NCI-H2227 (cell line): Measurements from ENCODE around the gene PDCD1.

Experiments used
- DNase-seq: peaks from one replicate; lab custom pipeline; 2025; ENCODE audit not compliant: unreplicated experiment; lab: John Stamatoyannopoulos, UW

The PDCD1 gene

DNA sequence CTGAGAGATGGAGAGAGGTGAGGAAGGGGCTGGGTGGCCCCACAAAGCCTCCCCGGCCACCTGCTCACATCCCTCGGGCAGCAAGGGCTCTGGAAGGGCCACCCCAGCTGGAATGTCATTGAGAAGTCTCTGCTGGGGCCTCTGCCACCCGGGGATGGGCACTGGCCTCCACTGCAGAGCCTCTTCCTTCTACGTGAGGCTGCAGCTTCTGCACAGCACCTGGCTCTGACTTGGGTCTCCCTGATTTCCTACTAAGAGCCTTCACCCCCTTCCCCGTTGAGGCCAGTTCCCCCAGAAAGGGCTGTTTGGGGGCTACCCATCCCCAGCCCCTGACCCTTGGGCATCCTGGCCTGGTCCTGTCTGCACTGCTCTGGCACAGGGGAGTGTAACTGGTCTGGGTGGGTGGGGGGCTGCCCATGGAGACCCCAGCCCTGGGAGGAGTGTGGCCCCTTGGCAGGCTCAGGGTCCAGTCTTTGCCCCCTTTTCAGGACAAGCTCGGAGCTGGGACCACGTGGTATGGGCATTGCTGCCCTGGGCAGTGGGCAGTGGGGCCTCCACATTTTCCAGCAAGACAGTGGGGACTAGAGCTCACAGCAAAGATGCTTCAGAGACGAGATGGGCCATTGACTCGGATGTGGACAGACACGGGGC lies 5.6 kb downstream of the PDCD1 start:
- no peak for DNase-seq

DNA sequence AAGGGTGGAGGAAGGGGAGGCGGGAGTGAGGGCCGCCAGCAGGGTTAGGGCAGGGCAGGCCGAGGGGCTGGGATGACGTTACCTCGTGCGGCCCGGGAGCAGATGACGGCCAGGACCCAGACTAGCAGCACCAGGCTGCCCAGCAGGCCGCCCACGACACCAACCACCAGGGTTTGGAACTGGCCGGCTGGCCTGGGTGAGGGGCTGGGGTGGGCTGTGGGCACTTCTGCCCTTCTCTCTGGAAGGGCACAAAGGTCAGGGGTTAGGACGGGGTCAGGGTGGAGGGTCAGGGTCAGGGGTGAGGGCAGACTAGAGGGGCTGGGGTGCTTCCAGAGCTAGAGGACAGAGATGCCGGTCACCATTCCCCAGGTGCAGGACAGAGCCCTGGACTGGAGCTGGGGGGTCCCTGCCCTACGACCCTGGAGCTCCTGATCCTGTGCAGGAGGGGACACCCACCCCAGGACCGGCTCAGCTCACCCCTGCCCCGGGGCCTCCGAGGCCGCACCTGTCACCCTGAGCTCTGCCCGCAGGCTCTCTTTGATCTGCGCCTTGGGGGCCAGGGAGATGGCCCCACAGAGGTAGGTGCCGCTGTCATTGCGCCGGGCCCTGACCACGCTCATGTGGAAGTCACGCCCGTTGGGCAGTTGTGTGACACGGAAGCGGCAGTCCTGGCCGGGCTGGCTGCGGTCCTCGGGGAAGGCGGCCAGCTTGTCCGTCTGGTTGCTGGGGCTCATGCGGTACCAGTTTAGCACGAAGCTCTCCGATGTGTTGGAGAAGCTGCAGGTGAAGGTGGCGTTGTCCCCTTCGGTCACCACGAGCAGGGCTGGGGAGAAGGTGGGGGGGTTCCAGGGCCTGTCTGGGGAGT lies 6.3 kb downstream of the PDCD1 start:
- no peak for DNase-seq

DNA sequence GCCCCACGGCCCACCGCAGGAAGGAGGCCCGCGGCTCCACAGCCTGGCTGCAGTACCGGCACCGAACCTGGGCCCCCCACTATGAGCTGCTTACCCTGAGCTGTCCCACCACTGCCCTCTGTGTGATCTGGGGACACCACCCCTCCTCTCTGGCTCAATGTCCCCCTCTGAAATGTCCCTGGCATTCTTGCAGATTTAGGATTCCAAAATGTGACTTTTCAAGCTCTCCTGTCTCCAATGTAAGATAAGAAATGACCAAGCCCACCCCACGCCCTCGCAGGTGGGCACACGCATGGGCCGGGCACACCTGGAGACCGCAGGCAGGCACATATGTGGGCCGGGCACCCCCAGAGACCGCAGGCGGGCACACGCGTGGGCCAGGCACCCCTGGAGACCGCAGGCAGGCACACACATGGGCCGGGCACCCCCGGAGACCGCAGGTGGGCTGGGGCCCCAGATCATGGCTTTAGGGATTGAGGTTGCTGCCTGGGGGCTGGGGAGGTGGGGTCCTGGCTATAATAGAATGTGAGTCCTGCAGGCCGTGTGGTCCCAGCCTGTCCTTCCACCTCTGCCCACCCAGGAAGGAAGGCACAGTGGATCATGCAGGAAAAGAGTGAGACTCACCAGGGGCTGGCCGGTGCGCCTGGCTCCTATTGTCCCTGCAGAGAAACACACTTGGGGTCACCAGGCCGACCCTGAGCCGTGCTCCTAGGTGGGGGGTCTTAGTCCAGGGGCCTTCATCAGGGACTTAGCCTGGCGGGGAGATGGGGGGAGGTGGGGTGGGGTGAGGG lies 7.2 kb downstream of the PDCD1 start:
- no peak for DNase-seq

DNA sequence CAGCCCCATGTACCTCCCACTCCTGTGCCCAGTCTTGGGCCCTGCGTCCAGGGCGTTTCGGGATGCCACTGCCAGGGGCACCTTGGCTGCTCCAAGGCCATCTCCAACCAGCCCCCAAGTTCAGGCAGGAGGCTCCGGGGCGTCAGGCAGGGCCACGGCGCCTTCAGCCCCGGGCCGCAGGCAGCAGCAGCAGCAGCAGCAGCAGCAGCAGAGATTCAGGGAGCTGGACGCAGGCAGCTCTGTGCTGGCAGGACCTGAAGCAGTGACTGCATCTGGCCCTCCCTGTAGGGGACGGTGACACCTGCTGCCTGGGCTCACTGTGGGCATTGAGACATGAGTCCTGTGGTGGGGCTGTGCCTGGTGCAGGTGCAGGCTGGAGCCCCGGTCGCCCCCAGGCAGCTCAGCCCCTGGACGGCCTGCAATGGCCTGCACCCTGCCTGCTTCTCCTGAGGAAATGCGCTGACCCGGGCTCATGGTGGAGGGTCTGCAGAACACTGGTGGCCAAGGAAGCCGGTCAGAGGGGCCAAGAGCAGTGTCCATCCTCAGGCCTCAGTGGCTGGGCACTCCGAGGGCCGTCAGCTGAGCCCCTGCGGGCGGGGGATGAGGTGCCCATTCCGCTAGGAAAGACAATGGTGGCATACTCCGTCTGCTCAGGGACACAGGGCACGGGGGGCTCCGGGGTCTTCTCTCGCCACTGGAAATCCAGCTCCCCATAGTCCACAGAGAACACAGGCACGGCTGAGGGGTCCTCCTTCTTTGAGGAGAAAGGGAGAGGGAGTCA lies 8.0 kb downstream of the PDCD1 start:
- DNase-seq = no peak

DNA sequence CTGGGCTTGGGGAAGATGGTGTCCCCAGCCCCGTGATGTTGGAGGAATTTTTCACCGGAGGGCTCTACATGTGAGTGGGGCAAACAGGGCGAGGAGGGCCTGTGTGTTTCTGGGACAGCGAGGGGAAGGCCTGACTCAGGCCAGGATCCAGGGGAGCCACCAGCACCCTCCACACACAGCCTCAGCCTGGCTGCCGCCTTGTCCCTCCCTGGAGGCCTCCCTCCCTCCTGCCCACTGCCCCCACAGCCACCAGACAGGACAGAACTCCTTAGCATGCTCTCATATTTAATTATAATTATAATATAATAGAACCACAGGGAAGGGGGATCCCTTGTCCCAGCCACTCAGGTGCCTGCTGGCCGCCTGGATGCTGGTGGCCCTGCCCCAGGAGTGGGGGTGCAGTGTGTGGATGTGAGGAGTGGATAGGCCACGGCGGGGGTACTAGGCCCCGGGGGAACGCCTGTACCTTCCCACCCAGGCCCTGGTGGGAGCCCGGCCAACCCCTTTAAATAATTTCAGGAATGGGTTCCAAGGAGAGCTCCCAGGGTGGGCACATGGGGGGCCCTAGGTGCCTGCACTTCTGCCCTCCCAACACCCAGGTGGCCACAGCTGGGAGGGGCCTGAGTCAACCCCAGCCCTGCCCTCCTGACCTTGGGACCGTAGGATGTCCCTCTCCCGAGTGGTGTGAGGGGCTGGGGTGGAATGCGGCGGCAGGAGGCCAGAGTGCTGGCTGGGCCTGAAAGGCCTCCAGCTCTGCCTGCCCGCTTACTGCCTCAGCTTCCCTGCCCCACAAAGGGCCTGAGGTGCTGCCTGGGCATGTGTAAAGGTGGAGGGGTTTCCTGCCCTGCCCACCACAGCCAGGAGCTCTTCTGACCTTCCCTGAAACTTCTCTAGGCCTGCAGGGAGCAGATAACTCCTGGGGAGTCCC lies 8.8 kb downstream of the PDCD1 start:
- DNase-seq = no peak

DNA sequence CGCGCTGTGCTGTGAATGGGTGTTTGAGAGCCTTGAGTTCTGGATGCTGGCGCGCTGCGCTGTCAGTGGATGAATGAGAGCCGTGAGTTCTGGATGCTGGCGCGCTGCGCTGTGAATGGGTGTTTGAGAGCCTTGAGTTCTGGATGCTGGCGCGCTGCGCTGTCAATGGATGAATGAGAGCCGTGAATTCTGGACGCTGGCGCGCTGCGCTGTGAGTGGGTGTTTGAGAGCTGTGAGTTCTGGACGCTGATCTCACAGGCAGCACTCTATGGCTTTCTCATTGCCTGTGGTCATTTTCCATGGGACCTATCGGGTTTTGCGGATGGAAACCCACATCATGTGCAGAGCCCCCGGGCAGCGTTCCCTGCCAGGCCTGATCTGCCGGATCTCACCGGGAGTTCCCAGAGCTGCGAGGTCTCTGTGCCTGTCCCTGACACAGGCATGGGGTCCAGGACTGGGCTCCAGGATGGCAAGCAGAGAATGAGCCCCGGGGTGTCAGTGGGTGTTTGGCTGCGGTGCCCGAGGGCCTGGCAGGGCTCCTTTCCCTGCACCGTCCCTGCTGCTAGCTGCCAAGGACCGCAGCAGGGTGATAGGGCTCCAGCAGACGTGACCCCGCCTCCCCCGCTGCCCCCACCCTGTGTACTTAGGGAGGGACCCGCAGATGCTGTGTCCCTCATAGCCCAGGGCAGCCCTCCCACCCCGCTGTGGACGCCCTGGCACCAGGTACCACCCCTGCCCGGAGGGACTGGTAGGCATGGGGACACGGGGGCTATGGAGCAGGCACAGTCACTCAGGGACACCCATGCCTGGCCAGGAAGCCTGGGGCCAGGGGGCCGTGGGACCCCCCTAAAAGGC lies 9.7 kb downstream of the PDCD1 start:
- DNase-seq = no peak

DNA sequence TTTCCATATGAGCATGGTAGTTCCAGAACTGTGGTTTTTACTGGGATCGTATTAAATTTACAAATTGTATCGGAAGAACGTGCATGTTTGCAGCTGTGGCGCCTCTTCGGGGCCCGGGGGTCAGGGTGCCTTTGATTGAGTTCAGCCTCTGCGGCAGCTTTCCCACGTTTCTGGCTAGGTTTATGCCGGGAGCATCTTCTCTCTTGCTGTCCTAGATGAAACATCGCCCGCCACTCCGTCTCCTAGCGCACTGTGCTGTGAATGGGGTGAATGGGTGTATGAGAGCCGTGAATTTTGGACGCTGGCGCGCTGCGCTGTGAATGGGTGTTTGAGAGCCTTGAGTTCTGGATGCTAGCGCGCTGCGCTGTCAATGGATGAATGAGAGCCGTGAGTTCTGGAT lies 12.3 kb downstream of the PDCD1 start:
- DNase-seq = no peak

DNA sequence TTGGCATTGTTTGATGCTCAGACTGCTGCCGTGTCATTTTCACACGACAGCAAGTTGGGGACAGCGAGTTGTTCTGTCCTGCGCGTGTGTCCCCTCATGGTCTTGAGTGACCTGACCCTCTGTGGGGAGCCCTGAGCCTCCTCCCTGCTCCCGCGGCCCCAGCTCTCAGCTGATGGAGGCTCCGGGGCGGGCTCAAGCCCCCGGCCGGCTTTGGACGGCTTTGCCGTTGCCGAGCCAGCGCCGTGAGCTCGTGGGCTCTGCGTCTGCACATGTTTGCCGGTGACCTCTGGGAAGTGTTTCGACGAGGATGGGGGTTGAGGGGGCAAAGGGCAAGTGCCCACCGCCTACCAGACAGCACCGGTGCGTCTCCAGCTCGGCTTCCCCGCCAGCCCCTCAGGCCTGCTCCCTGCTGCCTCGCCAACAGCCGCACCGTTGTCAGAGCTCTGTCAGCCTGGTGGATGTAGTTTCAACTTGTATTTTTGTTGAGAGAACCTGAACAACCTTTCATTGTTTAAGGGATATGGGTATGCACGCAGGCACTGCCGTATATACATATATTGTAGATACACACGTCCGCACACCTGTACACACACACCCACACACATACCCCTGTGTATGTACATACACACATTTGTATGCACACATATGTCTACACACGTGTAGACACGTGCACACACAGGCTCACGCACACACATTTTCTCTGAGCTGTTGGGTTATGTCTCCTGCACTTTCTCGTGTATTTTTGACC lies 13.7 kb downstream of the PDCD1 start:
- DNase-seq = no peak

DNA sequence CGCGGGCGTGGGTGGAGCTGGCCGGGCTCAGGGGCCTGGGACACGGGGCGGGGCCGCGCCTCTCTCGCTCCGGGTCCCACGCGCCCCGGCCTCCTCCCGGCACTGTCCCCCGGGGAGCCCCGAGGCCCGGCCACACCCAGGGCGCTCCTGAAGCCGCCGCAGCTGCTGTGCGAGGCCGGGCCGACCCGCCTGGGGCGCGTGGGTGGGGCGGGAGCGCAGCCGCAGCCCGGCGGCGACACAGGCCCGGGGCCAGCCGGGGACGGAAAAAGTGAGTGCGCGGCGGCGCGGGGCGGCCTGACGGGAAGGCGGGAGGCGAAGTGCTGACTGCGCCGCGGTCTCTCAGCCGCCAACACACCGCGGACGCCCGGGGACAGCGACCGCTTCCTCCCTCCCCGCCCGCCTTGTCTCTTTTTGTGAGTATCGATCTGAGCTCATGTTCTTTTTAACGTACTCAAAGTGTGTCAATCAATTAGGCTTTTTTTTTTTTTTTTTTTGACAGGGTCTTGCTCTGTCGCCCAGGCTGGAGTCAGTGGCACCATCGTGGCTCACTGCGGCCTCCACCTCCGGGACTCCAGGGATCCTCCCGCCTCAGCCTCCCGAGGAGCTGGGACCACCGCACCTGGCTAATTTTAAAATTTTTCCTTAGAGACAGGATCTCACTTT lies 14.5 kb downstream of the PDCD1 start:
- peak; percentile 64 for DNase-seq

DNA sequence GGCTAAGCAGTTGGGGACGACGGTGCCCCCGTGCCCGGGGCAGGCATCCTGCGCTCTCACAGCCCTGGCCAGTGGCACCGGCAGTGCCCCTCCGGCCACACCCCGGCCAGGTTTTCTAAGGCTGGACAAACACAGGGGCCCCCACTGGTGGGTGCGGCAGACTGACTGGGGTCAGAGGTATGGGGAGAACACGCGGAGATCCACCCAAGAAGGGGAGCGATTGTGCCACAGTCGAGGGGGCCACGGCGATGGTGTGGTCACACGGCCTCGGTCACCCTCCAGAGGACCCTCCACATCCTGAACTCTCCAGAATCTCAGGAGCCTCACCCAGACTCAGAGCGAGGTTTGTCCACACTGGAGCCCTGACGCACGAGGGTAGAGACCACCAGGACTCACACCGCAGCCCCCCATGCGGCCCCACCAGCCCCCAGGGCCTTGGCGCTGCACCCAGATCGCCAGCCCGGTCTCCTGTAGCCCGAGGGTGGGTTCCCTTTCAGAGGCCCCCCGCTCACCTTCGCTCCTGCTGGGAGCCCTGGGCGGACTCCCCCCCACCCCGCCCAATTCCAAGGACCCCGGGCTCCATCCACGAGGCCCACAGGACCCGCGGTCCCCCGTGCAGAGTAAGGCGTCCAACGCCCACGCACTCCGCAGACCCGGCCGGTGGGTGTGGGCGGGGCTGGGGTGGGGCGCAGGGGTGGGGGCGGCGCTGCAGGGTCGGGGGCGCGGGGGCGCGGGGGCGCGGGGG lies 15.2 kb downstream of the PDCD1 start:
- DNase-seq = no peak

DNA sequence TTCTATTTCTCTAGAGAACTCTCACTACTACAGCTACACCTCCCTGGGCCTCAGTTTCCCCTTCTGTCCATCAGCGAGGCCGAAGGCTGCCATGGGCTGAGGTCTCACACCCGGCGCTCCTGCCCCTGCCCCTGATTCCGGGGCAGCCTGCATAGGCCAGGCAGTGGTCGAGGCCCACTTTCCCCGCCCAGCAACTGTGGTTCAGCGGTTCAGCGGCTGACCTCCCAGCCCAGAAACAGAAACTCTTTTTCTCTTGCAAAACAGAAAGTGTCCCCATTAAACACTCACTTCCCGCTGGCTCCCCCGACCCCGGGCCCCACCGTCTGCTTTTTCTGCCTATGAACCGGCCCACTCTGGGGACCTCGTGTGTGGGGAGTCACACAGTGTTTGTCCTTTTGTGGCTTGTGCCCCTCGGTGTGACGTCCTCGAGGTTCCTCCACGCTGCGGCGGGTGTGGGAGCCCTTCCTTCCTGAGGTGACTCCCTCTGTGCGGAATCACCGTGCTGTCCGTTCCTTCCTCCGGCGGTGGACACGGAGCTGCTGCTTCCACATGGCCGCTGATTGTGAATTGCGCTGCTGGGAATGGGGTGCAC lies 16.0 kb downstream of the PDCD1 start:
- DNase-seq = no peak

DNA sequence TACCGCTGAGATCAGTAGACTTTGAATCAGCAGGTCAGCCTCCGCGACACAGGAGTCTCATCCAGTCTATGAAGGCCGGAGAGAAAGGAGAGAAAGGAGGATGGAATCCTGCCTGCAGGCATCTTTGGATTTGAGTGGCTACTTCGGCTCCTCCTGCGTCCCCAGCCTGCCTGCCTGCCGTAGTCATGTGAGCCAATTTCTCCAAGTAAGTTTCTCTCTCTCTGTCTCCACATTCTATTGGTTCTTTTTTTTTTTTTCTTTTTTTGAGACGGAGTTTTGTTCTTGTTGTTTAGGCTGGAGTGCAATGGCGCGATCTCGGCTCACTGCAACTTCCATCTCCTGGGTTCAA lies 16.7 kb downstream of the PDCD1 start:
- no peak for DNase-seq

DNA sequence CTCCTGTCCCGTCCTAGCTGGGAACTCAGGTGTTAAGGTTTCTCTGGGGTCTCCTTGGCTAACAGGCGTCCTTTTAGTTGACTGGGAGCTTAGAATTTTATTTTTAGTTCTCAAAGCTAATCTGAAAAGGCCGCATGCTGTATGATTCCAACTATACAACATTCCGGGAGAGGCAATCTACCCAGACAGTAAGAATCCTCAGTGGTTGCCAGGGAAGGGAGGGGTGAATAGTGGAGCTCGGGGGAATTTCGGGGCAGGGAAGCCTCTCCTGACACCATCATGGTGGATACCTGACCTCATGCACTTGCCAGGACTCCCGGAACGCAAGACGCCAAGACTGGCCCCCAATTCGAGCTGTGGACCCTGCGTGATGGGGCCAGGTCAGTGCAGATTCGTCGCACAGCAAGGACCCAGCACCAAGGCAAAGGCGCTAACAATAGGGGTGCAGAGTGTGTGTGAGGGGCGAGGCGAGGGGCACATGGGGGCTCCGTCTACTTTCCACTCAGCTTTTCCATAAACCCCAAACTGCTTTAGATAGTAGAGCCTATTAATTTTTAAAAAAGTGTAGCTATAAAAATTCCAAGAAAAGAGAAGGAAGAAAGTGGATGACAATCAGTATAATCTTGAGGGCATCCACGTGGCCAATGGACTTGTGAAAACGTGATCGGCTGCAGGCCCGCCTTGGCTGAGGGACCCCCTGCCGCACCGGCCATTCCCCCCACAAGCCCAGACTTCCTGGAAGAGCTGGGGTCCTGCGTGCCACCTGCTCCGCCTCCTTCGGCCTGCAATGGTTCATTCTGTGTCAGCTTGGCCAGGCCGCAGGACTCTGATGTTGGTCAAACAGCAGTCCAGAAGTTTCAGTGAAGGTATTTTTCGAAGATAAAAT lies 17.3 kb downstream of the PDCD1 start:
- DNase-seq = no peak

DNA sequence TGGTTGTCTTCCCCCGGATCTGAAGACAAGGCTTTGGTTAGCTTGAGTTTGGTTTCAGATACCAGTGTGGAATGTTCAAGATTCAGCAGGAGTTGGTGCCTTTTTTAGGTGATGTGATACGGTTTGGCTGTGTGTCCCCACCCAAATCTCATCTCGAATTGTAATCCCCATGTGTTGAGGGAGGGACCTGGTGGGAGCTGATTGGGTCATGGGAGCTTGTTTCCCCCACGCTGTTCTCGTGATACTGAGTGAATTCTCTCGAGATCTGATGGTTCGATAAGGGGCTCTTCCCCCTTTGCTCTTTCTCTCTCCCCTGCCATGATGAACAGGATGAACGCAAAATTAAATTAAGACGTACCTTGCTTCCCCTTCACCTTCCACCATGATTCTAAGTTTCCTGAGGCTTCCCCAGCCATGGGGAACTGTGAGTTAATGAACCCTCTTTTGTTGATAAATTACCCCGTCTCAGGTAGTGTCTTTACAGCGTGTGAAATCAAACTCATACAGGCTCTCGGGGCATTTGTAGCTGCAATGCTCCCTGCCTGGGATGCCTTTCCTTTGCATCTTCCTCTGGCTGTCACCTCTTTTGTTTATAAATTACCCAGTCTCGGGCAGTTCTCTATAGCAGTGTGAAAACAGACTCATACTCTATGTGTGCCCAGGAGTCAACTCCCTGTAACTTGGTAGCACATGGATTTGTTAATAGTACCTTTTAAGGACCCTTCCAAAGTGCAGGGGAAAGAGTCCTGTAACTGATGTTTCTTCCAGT lies 21.3 kb downstream of the PDCD1 start:
- no peak for DNase-seq

DNA sequence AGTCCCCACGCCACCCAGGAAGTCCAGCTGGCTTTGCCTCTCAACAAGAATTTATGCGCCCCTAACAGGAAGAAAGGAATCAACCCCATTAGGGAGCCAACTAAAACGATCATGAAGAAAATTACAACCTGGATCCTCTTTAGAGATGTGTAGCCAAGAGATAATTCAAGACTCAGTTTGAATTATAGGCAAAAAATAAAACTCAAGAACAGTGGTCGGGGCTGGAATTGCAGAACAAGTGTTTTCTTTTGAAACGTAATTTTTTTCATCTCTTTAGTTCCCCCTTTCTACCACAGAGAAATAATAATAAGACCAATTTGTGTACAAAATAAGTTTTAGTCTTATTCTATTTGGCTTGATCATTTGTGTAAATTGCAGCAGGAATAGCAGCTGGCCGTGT lies 22.4 kb downstream of the PDCD1 start:
- no peak for DNase-seq
